ENCODE results near the gene MBOAT7. TPM values are rescaled to one million over a fixed set of nuclear protein-coding genes. Genes with fewer than 3 reads are reported as not detected.
"Not testable (repeated sequence)": the region's sequence is repeated elsewhere in the genome, so short reads cannot be mapped to it uniquely, and the experiment has no call there.

Gene MBOAT7
- total and polyA plus RNA-seq, 8 donors = 18.8 to 47.2 (median 30.1) TPM

DNA sequence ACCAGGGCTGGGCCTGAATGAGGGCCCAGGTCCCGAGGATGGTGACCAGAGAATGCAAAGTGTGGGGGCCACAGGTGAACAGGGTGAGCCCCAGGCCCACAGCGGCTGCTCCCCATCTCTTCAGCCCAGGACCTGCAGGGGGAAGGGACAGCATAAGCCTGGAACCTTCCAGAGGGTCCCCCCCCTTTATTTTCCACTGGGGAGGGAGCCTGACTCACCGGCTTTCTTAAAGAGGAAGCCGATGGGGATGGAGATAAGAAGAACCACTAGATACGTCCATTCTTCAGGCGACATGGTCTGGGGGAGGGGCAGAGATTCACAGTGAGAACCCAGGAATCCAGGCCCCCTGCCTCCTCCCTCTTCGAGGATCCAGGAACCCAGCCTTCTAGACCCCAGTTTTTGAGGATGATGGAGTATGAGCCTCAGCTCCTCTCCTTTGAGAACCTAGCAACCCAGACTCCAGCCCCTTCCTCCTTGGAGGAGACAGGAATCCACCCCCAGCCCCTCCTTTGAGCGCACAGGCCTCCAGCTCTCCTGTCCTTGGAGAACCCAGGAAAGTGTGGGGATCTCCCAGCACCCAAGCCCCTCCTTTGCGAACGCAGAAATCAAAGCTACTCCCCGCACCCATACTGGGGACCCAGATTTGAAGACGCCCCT lies 1.0 kb downstream of the MBOAT7 start:
- TF ChIP-seq, protein P1, sequence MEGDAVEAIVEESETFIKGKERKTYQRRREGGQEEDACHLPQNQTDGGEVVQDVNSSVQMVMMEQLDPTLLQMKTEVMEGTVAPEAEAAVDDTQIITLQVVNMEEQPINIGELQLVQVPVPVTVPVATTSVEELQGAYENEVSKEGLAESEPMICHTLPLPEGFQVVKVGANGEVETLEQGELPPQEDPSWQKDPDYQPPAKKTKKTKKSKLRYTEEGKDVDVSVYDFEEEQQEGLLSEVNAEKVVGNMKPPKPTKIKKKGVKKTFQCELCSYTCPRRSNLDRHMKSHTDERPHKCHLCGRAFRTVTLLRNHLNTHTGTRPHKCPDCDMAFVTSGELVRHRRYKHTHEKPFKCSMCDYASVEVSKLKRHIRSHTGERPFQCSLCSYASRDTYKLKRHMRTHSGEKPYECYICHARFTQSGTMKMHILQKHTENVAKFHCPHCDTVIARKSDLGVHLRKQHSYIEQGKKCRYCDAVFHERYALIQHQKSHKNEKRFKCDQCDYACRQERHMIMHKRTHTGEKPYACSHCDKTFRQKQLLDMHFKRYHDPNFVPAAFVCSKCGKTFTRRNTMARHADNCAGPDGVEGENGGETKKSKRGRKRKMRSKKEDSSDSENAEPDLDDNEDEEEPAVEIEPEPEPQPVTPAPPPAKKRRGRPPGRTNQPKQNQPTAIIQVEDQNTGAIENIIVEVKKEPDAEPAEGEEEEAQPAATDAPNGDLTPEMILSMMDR (IDR thresholded peaks at IDR 0.05) = no peak
- H3K4me1 ChIP-seq = peaks cover 22 to 35% (median 25%) of the 10 kb centered on the region in 3 donors
- ATAC-seq (no peak), DNase-seq (peak in 2 of 6 donors; percentile 44 to 55), FAIRE-seq (no peak)
- 18 to 26% methylated on average over 12 of the region's 12 CpGs for WGBS, 2 donors
- peaks cover 0 to 3% (median 0%) of the 10 kb centered on the region in 3 donors for H3K36me3 ChIP-seq
- peak overlapping the region in 3 of 4 donors; percentile 68 to 91 (median 74) for H3K4me3 ChIP-seq
- no peaks in the 10 kb centered on the region for H3K9me3 ChIP-seq
- no peaks in the 10 kb centered on the region for H3K27me3 ChIP-seq
- intact Hi-C loops (cut with DNase I) = no loop called here
- peak overlapping the region; percentile 98 to 100 (median 99) for H3K27ac ChIP-seq

GRCh38 chr19:54186934-54187381 lies 2.4 kb downstream of the MBOAT7 start:
- Histone ChIP-seq H3K27me3 (no peaks in the 10 kb centered on the region), H3K27ac (peak overlapping the region; percentile 57 to 99 (median 80)), H3K9me3 (no peaks in the 10 kb centered on the region), H3K4me1 (peaks cover 16 to 30% (median 25%) of the 10 kb centered on the region in 3 donors), H3K36me3 (no peaks in the 10 kb centered on the region), H3K4me3 (no peak overlapping the region)
- peak in 5 of 6 donors; percentile 79 to 88 (median 83) for DNase-seq
- WGBS, 2 donors = 39 to 48% methylated on average over 11 of the region's 11 CpGs
- TF ChIP-seq, protein P1 (IDR thresholded peaks at IDR 0.05) = no peak
- FAIRE-seq = no peak
- ATAC-seq = peak in 1 of 4 donors; percentile 1
- intact Hi-C loops (cut with DNase I) = no loop called here

DNA sequence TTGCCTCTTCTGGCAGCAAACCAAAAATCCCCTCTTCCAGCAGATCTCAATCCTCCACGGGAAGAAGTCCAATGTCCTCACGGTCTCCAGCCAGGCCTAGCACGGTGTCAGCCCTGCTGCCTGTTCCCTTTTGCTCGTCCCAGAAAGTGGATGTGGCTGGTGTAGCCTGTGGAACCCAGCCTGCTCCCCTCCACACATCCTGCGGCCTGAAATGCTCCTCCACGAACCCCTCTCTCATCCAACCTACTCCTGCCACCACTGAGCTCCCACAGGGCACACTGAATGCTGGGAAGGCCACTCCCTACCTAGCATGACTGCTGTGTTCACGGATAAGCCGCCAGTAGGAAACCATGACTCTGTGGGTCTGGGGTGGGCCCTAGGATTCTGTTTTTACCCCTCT lies 3.0 kb downstream of the MBOAT7 start:
- intact Hi-C loops (cut with DNase I) = no loop called here

GRCh38 chr19:54183431-54183830 lies 5.9 kb downstream of the MBOAT7 start:
- no peak overlapping the region for H3K4me3 ChIP-seq
- H3K4me1 ChIP-seq = peaks cover 10 to 25% (median 25%) of the 10 kb centered on the region in 3 donors
- no peaks in the 10 kb centered on the region for H3K27me3 ChIP-seq
- DNase-seq = peak in 2 of 6 donors; percentile 45 to 67
- no peak for FAIRE-seq
- TF ChIP-seq, protein P1 (IDR thresholded peaks at IDR 0.05) = no peak
- no peaks in the 10 kb centered on the region for H3K9me3 ChIP-seq
- intact Hi-C loops (cut with DNase I) = no loop called here
- no peak for ATAC-seq
- no peaks in the 10 kb centered on the region for H3K36me3 ChIP-seq
- H3K27ac ChIP-seq = no peak overlapping the region
- 69 to 72% methylated on average over 11 of the region's 11 CpGs for WGBS, 2 donors

More for the DNA sequence above, 3.0 kb downstream of the MBOAT7 start:
- peaks cover 13 to 27% (median 25%) of the 10 kb centered on the region in 3 donors for H3K4me1 ChIP-seq
- ATAC-seq = no peak
- H3K27ac ChIP-seq = peak overlapping the region; percentile 57 to 99 (median 80)
- peak in 2 of 6 donors; percentile 38 to 49 for DNase-seq
- no peak for FAIRE-seq
- no peaks in the 10 kb centered on the region for H3K9me3 ChIP-seq
- 44 to 57% methylated on average over 8 of the region's 8 CpGs for WGBS, 2 donors
- TF ChIP-seq, protein P1 (IDR thresholded peaks at IDR 0.05) = no peak
- no peak overlapping the region for H3K4me3 ChIP-seq
- no peaks in the 10 kb centered on the region for H3K27me3 ChIP-seq
- H3K36me3 ChIP-seq = no peaks in the 10 kb centered on the region

DNA sequence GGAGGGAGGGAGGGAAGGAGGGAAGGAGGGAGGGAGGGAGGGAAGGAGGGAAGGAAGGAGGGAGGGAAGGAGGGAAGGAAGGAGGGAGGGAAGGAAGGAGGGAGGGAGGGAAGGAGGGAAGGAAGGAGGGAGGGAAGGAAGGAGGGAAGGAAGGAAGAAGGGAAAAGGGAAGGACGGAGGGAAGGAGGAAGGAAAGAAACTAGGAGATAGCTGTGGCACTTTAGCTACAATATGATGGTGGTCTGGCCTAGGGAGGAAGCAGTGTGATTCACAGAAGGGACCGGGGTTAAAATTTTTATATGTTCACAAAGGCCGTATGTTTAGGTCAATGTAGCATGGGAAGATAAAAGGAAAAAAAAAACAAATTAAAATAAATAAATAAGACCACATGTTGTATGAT lies 7.5 kb downstream of the MBOAT7 start:
- H3K27me3 ChIP-seq; intact Hi-C loops (cut with DNase I); DNase-seq; FAIRE-seq; H3K36me3 ChIP-seq; H3K9me3 ChIP-seq; H3K4me3 ChIP-seq; ATAC-seq; H3K27ac ChIP-seq: not testable (repeated sequence)
- WGBS, 2 donors = 90 to 91% methylated on average over 3 of the region's 3 CpGs
- peaks cover under 1 to 12% (median 11%) of the 10 kb centered on the region in 3 donors for H3K4me1 ChIP-seq

Measured in pancreas (tissue), 10 donors.